ENCODE results near the gene HSDL2.
"Not testable (repeated sequence)": the region's sequence is repeated elsewhere in the genome, so short reads cannot be mapped to it uniquely, and the experiment has no call there.

HSDL2 gene

GRCh38 chr9:112367465-112367864, 12.4 kb upstream of the HSDL2 start:
- TF ChIP-seq OSR1 (CRISPR knock-in tag; IDR thresholded peaks at IDR 0.05) (no peak), RARB (CRISPR knock-in tag; IDR thresholded peaks at IDR 0.05) (no peak)
- TF ChIP-seq, protein P1, sequence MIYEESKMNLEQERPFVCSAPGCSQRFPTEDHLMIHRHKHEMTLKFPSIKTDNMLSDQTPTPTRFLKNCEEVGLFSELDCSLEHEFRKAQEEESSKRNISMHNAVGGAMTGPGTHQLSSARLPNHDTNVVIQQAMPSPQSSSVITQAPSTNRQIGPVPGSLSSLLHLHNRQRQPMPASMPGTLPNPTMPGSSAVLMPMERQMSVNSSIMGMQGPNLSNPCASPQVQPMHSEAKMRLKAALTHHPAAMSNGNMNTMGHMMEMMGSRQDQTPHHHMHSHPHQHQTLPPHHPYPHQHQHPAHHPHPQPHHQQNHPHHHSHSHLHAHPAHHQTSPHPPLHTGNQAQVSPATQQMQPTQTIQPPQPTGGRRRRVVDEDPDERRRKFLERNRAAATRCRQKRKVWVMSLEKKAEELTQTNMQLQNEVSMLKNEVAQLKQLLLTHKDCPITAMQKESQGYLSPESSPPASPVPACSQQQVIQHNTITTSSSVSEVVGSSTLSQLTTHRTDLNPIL (CRISPR knock-in tag; IDR thresholded peaks at IDR 0.05; ENCODE audit: low read depth): no peak
- no peak for ATAC-seq

GRCh38 chr9:112369817-112370216, 10.1 kb upstream of the HSDL2 start:
- TF ChIP-seq, protein P2, sequence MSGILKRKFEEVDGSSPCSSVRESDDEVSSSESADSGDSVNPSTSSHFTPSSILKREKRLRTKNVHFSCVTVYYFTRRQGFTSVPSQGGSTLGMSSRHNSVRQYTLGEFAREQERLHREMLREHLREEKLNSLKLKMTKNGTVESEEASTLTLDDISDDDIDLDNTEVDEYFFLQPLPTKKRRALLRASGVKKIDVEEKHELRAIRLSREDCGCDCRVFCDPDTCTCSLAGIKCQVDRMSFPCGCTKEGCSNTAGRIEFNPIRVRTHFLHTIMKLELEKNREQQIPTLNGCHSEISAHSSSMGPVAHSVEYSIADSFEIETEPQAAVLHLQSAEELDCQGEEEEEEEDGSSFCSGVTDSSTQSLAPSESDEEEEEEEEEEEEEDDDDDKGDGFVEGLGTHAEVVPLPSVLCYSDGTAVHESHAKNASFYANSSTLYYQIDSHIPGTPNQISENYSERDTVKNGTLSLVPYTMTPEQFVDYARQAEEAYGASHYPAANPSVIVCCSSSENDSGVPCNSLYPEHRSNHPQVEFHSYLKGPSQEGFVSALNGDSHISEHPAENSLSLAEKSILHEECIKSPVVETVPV (CRISPR knock-in tag; IDR thresholded peaks at IDR 0.05): no peak
- TF ChIP-seq, protein P3, sequence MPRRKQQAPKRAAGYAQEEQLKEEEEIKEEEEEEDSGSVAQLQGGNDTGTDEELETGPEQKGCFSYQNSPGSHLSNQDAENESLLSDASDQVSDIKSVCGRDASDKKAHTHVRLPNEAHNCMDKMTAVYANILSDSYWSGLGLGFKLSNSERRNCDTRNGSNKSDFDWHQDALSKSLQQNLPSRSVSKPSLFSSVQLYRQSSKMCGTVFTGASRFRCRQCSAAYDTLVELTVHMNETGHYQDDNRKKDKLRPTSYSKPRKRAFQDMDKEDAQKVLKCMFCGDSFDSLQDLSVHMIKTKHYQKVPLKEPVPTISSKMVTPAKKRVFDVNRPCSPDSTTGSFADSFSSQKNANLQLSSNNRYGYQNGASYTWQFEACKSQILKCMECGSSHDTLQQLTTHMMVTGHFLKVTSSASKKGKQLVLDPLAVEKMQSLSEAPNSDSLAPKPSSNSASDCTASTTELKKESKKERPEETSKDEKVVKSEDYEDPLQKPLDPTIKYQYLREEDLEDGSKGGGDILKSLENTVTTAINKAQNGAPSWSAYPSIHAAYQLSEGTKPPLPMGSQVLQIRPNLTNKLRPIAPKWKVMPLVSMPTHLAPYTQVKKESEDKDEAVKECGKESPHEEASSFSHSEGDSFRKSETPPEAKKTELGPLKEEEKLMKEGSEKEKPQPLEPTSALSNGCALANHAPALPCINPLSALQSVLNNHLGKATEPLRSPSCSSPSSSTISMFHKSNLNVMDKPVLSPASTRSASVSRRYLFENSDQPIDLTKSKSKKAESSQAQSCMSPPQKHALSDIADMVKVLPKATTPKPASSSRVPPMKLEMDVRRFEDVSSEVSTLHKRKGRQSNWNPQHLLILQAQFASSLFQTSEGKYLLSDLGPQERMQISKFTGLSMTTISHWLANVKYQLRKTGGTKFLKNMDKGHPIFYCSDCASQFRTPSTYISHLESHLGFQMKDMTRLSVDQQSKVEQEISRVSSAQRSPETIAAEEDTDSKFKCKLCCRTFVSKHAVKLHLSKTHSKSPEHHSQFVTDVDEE (CRISPR knock-in tag; IDR thresholded peaks at IDR 0.05): no peak
- TF ChIP-seq ZNF8 (CRISPR knock-in tag; IDR thresholded peaks at IDR 0.05) (no peak), PATZ1 (CRISPR knock-in tag; IDR thresholded peaks at IDR 0.05; ENCODE audit: borderline replicate concordance) (no peak), ZNF565 (CRISPR knock-in tag; conservative IDR thresholded peaks at IDR 0.05; ENCODE audit: low read depth) (no peak), PPARA (CRISPR knock-in tag; IDR thresholded peaks at IDR 0.05; ENCODE audit: borderline replicate concordance) (no peak), BACH2 (CRISPR knock-in tag; IDR thresholded peaks at IDR 0.05; ENCODE audit: borderline replicate concordance) (no peak), ZFP3 (CRISPR knock-in tag; IDR thresholded peaks at IDR 0.05) (no peak), ZC3H10 (CRISPR knock-in tag; IDR thresholded peaks at IDR 0.05) (no peak), ZFP30 (CRISPR knock-in tag; IDR thresholded peaks at IDR 0.05) (no peak), ISL1 (CRISPR knock-in tag; IDR thresholded peaks at IDR 0.05) (no peak), CSDC2 (CRISPR knock-in tag; IDR thresholded peaks at IDR 0.05) (no peak), TOX (CRISPR knock-in tag; IDR thresholded peaks at IDR 0.05; ENCODE audit: borderline replicate concordance) (no peak), OSR1 (CRISPR knock-in tag; IDR thresholded peaks at IDR 0.05) (no peak), TCF4 (CRISPR knock-in tag; IDR thresholded peaks at IDR 0.05; ENCODE audit: borderline replicate concordance) (no peak)
- TF ChIP-seq, protein P1 (CRISPR knock-in tag; IDR thresholded peaks at IDR 0.05; ENCODE audit: low read depth): no peak
- no peak for ATAC-seq

GRCh38 chr9:112371060-112371459, 8.8 kb upstream of the HSDL2 start:
- no peak for TF ChIP-seq BACH2 (CRISPR knock-in tag; IDR thresholded peaks at IDR 0.05; ENCODE audit: borderline replicate concordance)

GRCh38 chr9:112373666-112374065, 6.2 kb upstream of the HSDL2 start:
- not testable (repeated sequence) for ATAC-seq

More at GRCh38 chr9:112371060-112371459, 8.8 kb upstream of the HSDL2 start:
- ATAC-seq: no peak

GRCh38 chr9:112374232-112374631, 5.7 kb upstream of the HSDL2 start:
- ATAC-seq: not testable (repeated sequence)

Data from SK-N-SH treated with all-trans-retinoic acid at 6 μM for 48 hours (cell line).